HepG2 (cell line): ENCODE results near the gene FBXL22. TPM values are rescaled to one million over a fixed set of nuclear protein-coding genes. Genes with fewer than 3 reads are reported as not detected.

Experiments
- ATAD3A ChIP-seq: sonication (generic); formaldehyde crosslinking; IDR thresholded peaks from 2 replicates; pipeline ENCODE4 v1.4.0; 2020; ENCODE audit warnings: missing genetic modification reagents
- ETV6 ChIP-seq: sonication (generic); formaldehyde crosslinking; conservative IDR thresholded peaks from 2 replicates; pipeline ENCODE4 v1.4.0; 2020; ENCODE audit warnings: missing genetic modification reagents
- HNF1A ChIP-seq, 2 experiments: sonication (generic) in 1 of 2; formaldehyde crosslinking in 1 of 2; IDR thresholded peaks; 2 replicates each; pipeline versions ENCODE4 v1.4.0 to v1.6.1; 2016 to 2020; ENCODE audit warnings: borderline replicate concordance in 1 of 2, low read depth in 1 of 2, mild to moderate bottlenecking in 1 of 2, missing genetic modification reagents in 1 of 2
- HNF1B ChIP-seq: sonication (generic); formaldehyde crosslinking; IDR thresholded peaks from 2 replicates; pipeline ENCODE4 v1.5.1; 2020; ENCODE audit warnings: mild to moderate bottlenecking, moderate library complexity, missing genetic modification reagents
- HOXA5 ChIP-seq: sonication (generic); formaldehyde crosslinking; IDR thresholded peaks from 2 replicates; pipeline ENCODE4 v1.4.0; 2020; ENCODE audit warnings: missing genetic modification reagents
- KAT8 ChIP-seq: IDR thresholded peaks from 2 replicates; pipeline ENCODE4 v1.6.1; 2016; ENCODE audit warnings: missing genetic modification reagents, missing compliant biosample characterization
- TAF1 ChIP-seq: sonication (generic); formaldehyde crosslinking; IDR thresholded peaks from 2 replicates; pipeline ENCODE4 v1.4.0; 2020; ENCODE audit warnings: missing genetic modification reagents
- ZFP36L2 ChIP-seq: sonication (generic); formaldehyde crosslinking; IDR thresholded peaks from 2 replicates; pipeline ENCODE4 v1.4.0; 2020; ENCODE audit warnings: missing genetic modification reagents
- ZNF235 ChIP-seq: sonication (generic); formaldehyde crosslinking; IDR thresholded peaks from 2 replicates; pipeline ENCODE4 v1.8.1; 2023; ENCODE audit warnings: mild to moderate bottlenecking, missing genetic modification reagents, borderline replicate concordance
- ZNF251 ChIP-seq: sonication (generic); formaldehyde crosslinking; IDR thresholded peaks from 2 replicates; pipeline ENCODE4 v1.9.0; 2021; ENCODE audit warnings: mild to moderate bottlenecking, missing genetic modification reagents
- ZNF660 ChIP-seq: sonication (generic); formaldehyde crosslinking; IDR thresholded peaks from 2 replicates; pipeline ENCODE4 v1.5.1; 2020; ENCODE audit warnings: mild to moderate bottlenecking, low read depth, missing genetic modification reagents, borderline replicate concordance
- ZSCAN31 ChIP-seq: sonication (generic); formaldehyde crosslinking; IDR thresholded peaks from 2 replicates; pipeline ENCODE4 v1.5.0; 2020; ENCODE audit warnings: low read depth, mild to moderate bottlenecking, missing genetic modification reagents
- polyA plus RNA-seq, 8 experiments: library from polyadenylated mRNA; depleted of rRNA in 3 of 8; stranded (reverse) in 7 of 8; unstranded in 1 of 8; fragments of >200 nt; fragmentation: Illumina TruSeq in 4 of 8; extraction: Trizol in 4 of 8; gene quantifications; 2 replicates each; pipeline versions ENCODE4 v1.2.1 to v1.2.3, GENCODE V29; 2011 to 2016; ENCODE audit warnings: low read depth in 4 of 8, missing spikeins in 1 of 8, mixed read lengths in 1 of 8; ENCODE audit not compliant: insufficient read depth in 1 of 8
- total RNA-seq, 5 experiments: library from RNA; depleted of rRNA; stranded (reverse); fragments of >200 nt; fragmentation: Illumina TruSeq; extraction: Trizol; gene quantifications; 2 replicates each; pipeline ENCODE4 v1.2.3, GENCODE V29; 2016; ENCODE audit warnings: low read depth in 1 of 5
- TF ChIP-seq, protein P1 (sequence below), 2 experiments: sonication (generic) in 1 of 2; formaldehyde crosslinking in 1 of 2; IDR thresholded peaks; 2 replicates each; pipeline versions ENCODE4 v1.6.1 to v1.9.0; 2014 to 2022; ENCODE audit warnings: antibody characterized with exemption in 1 of 2, borderline replicate concordance in 1 of 2, inconsistent platforms in 1 of 2, low read depth in 1 of 2, missing genetic modification reagents in 1 of 2
- TF ChIP-seq, protein P2 (sequence below): sonication (generic); formaldehyde crosslinking; IDR thresholded peaks from 2 replicates; pipeline ENCODE4 v1.8.0; 2022; ENCODE audit warnings: mild to moderate bottlenecking, missing genetic modification reagents, borderline replicate concordance
- TF ChIP-seq, protein P3 (sequence below): IDR thresholded peaks from 2 replicates; pipeline ENCODE4 v1.6.1; 2016

Gene FBXL22
- total and polyA plus RNA-seq, 2 of the 13 experiments (the other 11 are each of a cell fraction or from before 2014, with no cell fraction given), result 0.15 to 0.33 TPM

DNA sequence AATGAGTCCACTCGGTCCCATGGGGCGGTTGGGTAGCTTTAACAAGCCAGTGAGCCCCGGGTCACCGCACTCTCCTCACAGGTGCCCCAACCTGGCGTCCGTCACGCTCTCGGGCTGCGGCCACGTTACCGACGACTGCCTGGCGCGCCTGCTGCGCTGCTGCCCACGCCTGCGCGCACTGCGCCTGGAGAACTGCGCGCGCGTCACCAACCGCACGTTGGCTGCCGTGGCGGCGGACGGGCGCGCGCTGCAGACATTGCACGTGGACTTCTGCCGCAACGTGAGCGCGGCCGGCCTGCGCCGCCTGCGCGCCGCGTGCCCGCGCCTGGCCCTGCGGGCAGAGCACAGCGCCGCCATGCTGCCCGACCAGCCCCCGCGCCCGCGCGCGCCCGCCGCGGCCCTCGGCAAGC, 3.4 kb downstream of the FBXL22 start (continued):
- TF ChIP-seq, protein P1, sequence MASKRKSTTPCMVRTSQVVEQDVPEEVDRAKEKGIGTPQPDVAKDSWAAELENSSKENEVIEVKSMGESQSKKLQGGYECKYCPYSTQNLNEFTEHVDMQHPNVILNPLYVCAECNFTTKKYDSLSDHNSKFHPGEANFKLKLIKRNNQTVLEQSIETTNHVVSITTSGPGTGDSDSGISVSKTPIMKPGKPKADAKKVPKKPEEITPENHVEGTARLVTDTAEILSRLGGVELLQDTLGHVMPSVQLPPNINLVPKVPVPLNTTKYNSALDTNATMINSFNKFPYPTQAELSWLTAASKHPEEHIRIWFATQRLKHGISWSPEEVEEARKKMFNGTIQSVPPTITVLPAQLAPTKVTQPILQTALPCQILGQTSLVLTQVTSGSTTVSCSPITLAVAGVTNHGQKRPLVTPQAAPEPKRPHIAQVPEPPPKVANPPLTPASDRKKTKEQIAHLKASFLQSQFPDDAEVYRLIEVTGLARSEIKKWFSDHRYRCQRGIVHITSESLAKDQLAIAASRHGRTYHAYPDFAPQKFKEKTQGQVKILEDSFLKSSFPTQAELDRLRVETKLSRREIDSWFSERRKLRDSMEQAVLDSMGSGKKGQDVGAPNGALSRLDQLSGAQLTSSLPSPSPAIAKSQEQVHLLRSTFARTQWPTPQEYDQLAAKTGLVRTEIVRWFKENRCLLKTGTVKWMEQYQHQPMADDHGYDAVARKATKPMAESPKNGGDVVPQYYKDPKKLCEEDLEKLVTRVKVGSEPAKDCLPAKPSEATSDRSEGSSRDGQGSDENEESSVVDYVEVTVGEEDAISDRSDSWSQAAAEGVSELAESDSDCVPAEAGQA (IDR thresholded peaks at IDR 0.05; ENCODE audit: low read depth), result peak; percentile 69; the same call in 1 of the 2 replicates
- TF ChIP-seq, protein P1 (CRISPR knock-in tag; IDR thresholded peaks at IDR 0.05; ENCODE audit: borderline replicate concordance), result 0 out of 2 replicates have a peak, but pooled peaks have one; percentile 79
- no peak for TF ChIP-seq ETV6 (CRISPR knock-in tag)
- TF ChIP-seq, protein P2, sequence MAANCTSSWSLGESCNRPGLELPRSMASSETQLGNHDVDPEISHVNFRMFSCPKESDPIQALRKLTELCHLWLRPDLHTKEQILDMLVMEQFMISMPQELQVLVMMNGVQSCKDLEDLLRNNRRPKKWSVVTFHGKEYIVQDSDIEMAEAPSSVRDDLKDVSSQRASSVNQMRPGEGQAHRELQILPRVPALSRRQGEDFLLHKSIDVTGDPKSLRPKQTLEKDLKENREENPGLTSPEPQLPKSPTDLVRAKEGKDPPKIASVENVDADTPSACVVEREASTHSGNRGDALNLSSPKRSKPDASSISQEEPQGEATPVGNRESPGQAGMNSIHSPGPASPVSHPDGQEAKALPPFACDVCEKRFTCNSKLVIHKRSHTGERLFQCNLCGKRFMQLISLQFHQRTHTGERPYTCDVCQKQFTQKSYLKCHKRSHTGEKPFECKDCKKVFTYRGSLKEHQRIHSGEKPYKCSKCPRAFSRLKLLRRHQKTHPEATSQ (CRISPR knock-in tag), result no peak
- no peak for TF ChIP-seq ZNF251 (CRISPR knock-in tag)
- no peak for TF ChIP-seq ZFP36L2
- peak; percentile 74; the same call in 1 of the 2 replicates for TF ChIP-seq ZSCAN31 (CRISPR knock-in tag)
- no peak; the same call in 1 of the 2 replicates for TF ChIP-seq HOXA5 (CRISPR knock-in tag)
- TF ChIP-seq ZNF660 (CRISPR knock-in tag), result no peak
- TF ChIP-seq ATAD3A (CRISPR knock-in tag), result no peak
- peak; percentile 85 for TF ChIP-seq TAF1 (CRISPR knock-in tag)
- peak; percentile 84; the same call in 1 of the 2 replicates for TF ChIP-seq ZNF235 (CRISPR knock-in tag)
- no peak for TF ChIP-seq HNF1B (CRISPR knock-in tag)
- TF ChIP-seq, protein P3, sequence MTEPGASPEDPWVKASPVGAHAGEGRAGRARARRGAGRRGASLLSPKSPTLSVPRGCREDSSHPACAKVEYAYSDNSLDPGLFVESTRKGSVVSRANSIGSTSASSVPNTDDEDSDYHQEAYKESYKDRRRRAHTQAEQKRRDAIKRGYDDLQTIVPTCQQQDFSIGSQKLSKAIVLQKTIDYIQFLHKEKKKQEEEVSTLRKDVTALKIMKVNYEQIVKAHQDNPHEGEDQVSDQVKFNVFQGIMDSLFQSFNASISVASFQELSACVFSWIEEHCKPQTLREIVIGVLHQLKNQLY (CRISPR knock-in tag), result peak; percentile 76; the same call in 1 of the 2 replicates
- 0 out of 2 replicates have a peak, but pooled peaks have one; percentile 20 for TF ChIP-seq KAT8 (CRISPR knock-in tag)
- no peak for TF ChIP-seq HNF1A (IDR thresholded peaks at IDR 0.05; ENCODE audit: low read depth)
- TF ChIP-seq HNF1A (CRISPR knock-in tag; IDR thresholded peaks at IDR 0.05; ENCODE audit: borderline replicate concordance), result peak; percentile 52; the same call in 1 of the 2 replicates
